Nephron progenitor cell (in vitro differentiated cells): ENCODE data around the gene MYLK2.
A peak's percentile ranks its signal among the peaks of the same experiment; 100 is the strongest.

ENCODE experiments used
- DNase-seq: peaks from one replicate; pipeline ENCODE4 v3.0.0; 2021
- H3K27ac Mint-ChIP-seq: 2 replicates; pipeline ENCODE4 v1.8.0; 2021; ENCODE audit warnings: mild to moderate bottlenecking, moderate library complexity, mixed read lengths
- H3K27me3 Mint-ChIP-seq: 2 replicates; pipeline ENCODE4 v1.8.0; 2021; ENCODE audit warnings: mild to moderate bottlenecking, low read depth, mixed read lengths; ENCODE audit not compliant: poor library complexity
- H3K36me3 Mint-ChIP-seq: 2 replicates; pipeline ENCODE4 v1.8.0; 2021; ENCODE audit warnings: low read depth, mixed read lengths
- H3K4me1 Mint-ChIP-seq: 2 replicates; pipeline ENCODE4 v1.8.0; 2021; ENCODE audit warnings: mixed read lengths
- H3K4me3 Mint-ChIP-seq: 2 replicates; pipeline ENCODE4 v1.8.0; 2021; ENCODE audit warnings: mild to moderate bottlenecking, moderate library complexity, mixed read lengths
- H3K9me3 Mint-ChIP-seq: 2 replicates; pipeline ENCODE4 v1.8.0; 2021; ENCODE audit warnings: mild to moderate bottlenecking, moderate library complexity, mixed read lengths
- CTCF ChIP-seq: fragments of 200-600 bp; sonication (generic); IDR thresholded peaks from 2 replicates; pipeline ENCODE4 v1.5.0; 2021; ENCODE audit warnings: antibody characterized with exemption

MYLK2 gene

DNA sequence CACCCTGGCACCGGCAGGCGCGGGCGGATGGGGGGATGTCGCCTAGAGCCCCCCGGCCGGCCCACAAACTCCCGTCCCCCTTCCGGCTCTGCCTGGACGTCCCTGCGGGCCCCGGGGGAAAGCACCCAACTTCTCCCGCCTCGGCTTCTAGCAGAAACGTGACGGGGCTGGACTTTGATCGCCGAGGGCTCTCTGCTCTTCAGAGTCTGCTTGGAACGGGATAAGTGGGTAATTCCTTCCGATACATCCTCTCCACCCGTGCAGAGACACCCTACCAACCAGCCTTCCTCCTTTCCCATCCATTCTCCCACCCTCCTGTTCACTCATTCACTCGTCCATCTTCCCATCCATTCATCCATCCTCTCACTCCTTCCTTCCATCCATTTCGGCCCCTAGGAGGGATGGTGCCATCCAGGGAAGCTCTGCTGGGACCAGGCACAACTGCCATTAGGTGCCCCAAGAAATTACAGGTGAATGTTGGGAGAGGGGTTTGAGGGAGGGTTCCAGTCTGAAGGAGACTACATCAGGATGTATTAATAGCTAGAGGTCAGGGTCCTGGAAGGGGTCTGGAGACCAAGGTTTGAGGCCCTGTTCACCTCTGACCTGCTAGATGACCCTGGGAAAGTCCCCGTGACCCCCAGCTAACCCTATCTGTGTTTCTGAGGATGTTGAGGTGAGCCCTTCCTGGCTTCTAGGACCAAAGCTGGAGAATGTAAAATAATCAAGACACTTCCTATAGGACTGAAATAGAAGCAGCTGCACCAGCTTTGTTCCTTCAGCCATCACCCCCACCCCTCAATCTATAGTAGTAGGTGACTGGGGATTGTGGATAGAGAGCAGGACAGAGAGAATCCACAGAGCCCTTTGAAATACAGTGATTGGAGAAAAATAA, 51.8 kb downstream of the MYLK2 start:
- no peak for TF ChIP-seq CTCF
- Mint-ChIP-seq H3K27me3 (peaks cover 11% of the 10 kb centered on the region), H3K27ac (no peak overlapping the region), H3K9me3 (no peaks in the 10 kb centered on the region), H3K4me1 (peaks cover 56% of the 10 kb centered on the region), H3K4me3 (peak overlapping the region; percentile 93), H3K36me3 (peaks cover 11% of the 10 kb centered on the region)
- DNase-seq = no peak

- Mint-ChIP-seq H3K36me3 (peaks cover 11% of the 10 kb centered on the region), H3K4me3 (peak overlapping the region; percentile 93), H3K27ac (no peak overlapping the region), H3K27me3 (peaks cover 11% of the 10 kb centered on the region), H3K9me3 (no peaks in the 10 kb centered on the region), H3K4me1 (peaks cover 56% of the 10 kb centered on the region)
- no peak for DNase-seq
- no peak for TF ChIP-seq CTCF
These were observed 52.4 kb downstream of the MYLK2 start for GRCh38 chr20:31871618-31871954.

DNA sequence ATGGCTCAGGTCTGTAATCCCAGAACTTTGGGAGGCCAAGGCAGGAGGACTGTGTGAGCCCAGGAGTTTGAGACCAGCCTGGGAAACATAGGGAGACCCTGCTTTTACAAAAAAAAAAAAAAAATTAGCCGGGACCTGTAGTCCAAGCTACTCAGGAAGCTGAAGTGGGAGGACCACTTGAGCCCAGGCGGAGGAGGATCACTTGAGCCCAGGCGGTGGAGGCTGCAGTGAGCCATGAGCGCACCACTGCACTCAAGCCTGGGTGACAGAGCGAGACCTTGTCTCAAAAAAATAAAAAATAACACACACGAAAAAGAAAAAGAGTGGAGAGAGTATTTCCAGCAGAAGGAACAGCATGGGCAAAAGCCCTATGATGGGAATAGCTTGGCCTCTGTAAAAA, 53.2 kb downstream of the MYLK2 start:
- TF ChIP-seq CTCF = no peak
- Mint-ChIP-seq H3K27me3 (peaks cover 11% of the 10 kb centered on the region), H3K27ac (no peak overlapping the region), H3K4me3 (peak overlapping the region; percentile 8), H3K36me3 (peaks cover 16% of the 10 kb centered on the region), H3K4me1 (peaks cover 56% of the 10 kb centered on the region), H3K9me3 (no peaks in the 10 kb centered on the region)
- DNase-seq = no peak

- Mint-ChIP-seq H3K4me1 (peaks cover 42% of the 10 kb centered on the region), H3K36me3 (peaks cover 16% of the 10 kb centered on the region), H3K9me3 (no peaks in the 10 kb centered on the region), H3K27ac (peak overlapping the region; percentile 83), H3K27me3 (peaks cover 12% of the 10 kb centered on the region), H3K4me3 (no peak overlapping the region)
- no peak for TF ChIP-seq CTCF
- DNase-seq = no peak
These were observed 56.5 kb downstream of the MYLK2 start for GRCh38 chr20:31875671-31876070.

- DNase-seq = no peak
- no peak overlapping the region for H3K27ac Mint-ChIP-seq
- TF ChIP-seq CTCF = no peak
- H3K27me3 Mint-ChIP-seq = peaks cover 20% of the 10 kb centered on the region
- H3K4me3 Mint-ChIP-seq = no peak overlapping the region
- peaks cover 22% of the 10 kb centered on the region for H3K4me1 Mint-ChIP-seq
- H3K36me3 Mint-ChIP-seq = peaks cover 16% of the 10 kb centered on the region
- no peaks in the 10 kb centered on the region for H3K9me3 Mint-ChIP-seq
These were observed 58.5 kb downstream of the MYLK2 start for GRCh38 chr20:31877684-31878083.
